Activated CD4-positive, alpha-beta T cell treated with anti-CD3 and anti-CD28 coated beads, Interleukin-2, amount 50 U/mL, for 16 hours (primary cell): ENCODE measurements around the gene PPP6R1.

ENCODE experiments used
- DNase-seq: peaks from one replicate; pipeline ENCODE4 v3.0.0-alpha.2; 2020

The PPP6R1 gene, protein sequence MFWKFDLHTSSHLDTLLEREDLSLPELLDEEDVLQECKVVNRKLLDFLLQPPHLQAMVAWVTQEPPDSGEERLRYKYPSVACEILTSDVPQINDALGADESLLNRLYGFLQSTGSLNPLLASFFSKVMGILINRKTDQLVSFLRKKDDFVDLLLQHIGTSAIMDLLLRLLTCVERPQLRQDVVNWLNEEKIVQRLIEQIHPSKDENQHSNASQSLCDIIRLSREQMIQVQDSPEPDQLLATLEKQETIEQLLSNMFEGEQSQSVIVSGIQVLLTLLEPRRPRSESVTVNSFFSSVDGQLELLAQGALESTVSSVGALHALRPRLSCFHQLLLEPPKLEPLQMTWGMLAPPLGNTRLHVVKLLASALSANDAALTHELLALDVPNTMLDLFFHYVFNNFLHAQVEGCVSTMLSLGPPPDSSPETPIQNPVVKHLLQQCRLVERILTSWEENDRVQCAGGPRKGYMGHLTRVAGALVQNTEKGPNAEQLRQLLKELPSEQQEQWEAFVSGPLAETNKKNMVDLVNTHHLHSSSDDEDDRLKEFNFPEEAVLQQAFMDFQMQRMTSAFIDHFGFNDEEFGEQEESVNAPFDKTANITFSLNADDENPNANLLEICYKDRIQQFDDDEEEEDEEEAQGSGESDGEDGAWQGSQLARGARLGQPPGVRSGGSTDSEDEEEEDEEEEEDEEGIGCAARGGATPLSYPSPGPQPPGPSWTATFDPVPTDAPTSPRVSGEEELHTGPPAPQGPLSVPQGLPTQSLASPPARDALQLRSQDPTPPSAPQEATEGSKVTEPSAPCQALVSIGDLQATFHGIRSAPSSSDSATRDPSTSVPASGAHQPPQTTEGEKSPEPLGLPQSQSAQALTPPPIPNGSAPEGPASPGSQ

DNA sequence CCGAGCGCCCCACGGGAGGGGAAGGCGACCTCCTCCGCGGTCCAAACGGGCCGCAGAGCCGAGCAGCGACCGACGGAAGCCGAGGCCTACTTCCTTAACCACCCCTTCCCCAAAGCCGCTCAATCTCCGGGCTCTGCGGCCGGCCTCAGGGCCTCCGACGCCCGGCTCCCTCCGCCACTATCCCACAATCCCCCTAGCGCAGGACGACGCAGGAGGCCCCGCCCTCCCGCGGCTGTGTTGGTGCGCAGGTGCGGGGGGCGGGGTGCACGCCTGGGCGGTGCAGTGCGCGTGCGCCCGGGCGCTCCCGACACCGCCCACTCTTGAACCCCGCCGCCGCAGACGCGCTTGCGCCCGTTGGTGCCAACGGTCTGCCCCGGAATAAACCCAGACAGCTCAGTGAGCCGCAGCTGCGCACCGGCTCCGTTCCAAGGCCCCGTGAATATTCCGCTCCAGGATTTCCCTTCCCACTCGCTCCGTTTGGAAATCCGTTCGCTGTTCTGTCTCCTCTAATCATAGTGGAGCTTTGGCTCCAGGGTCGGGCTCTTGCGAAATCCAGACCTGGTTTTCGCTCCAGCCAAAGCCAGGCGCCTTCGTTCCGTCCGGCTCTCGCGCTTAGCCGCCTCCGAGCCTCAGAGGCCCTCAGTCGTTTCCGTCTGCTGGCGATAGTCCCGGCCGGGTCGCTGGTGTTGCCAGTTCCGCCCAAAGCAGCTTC is at the start of gene PPP6R1:
TSS of gene PPP6R1 (minus strand) at position 190 of the 712 bp plus-strand sequence. CDS start 11,914 bp downstream, outside the sequence.
- DNase-seq = peak; percentile 97

DNA sequence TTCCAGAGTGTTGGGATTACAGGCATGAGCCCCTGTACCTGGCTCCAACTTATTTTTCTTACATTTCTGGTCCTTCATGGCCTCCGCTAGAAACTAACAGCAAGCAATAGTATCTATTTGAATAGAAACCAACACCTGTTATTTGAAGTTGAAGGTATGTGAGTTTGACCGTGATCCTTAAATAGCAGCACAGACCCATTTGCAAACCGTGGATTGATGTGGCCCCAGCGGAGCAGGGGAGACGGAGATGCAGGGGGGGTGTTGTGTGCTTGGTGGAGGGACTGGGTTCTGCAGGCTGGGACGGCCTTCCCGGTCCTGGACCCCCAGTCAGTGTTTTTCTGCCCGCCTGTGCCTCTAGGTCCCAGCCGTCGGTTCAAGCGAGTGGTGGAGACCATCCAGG is 49.5 kb upstream of the PPP6R1 start:
- no peak for DNase-seq

DNA sequence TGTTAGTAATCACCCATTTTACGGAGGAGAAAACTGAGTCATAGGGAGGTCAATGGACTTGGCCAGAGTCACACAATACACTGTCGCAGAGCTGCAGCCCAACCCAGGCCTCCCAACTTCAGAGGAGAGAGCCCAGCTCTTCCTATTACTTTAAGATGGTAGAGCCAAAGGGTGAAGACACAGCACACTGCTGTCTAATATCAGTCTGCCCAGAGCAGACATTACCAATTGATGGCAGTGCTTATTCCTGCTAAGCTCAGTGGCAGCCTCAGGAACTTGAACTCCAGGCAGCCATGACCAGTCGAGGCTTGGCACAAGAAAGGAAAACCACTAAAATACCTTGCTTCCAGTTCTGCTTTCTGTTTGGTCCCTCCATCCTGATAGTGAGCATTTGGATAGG is 47.9 kb upstream of the PPP6R1 start:
- DNase-seq = no peak

DNA sequence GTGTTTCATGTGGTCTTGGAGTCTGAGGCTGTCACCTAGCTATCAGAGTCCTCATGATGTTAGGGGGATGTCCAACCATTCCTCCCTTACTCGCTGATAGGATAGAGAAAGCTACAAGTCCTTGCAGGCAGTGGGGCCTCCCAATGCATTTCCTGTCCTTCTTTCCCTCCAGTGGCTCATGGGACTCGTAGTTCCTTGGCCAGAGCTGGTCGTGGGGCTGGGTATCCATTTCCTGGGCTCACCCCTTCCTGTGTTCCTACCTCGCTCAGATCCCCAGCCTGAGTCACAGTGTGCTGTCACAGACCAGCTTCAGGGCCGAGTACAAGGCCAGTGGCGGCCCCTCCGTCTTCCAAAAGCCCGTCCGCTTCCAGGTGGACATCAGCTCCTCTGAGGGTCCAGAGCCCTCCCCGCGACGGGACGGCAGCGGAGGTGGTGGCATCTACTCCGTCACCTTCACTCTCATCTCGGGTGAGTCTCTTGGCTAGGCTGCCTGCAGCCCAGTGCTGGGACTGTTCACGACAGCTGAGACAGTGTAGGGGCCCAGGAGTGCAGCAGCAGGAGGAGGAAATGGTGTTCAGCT is 47.3 kb upstream of the PPP6R1 start:
- no peak for DNase-seq

DNA sequence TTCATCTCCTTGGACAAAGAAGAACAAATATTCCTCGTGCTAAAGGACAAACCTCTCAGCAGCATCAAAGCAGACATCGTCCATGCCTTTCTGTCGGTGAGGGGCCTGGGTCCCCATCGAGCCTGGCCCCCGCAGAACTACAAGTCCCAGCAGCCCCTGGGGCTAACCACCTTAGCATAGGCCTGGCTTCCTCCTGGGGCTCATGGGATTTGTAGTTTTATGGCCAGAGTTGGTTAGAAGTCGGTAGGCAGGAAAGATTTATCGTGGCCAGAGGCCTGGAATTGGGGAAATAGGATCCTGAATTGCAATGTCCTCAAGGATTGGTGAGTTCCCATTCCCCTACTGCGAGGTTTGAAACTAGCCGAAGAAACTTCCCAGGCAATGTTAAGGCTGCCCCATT is 46.7 kb upstream of the PPP6R1 start:
- peak; percentile 66 for DNase-seq

DNA sequence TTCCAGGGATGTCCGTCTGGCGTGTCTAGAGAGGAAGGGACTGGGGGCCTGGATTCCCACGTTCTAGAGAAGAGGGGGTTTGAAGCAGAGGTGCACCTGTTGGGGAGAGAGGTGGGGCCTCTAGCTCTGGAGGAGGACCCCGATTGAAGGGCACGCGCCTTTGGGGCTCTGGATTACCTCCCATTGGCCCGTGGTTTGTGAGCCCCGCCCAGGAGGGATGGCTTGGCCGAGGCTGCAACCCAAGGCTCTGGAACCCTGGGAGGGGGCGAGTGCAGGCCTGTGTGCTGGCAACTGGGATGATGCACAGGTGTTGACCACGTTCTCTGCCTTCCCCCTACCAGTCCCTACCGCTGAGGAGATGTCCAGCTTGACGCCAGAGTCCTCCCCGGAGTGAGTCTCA is 46.2 kb upstream of the PPP6R1 start:
- no peak for DNase-seq

DNA sequence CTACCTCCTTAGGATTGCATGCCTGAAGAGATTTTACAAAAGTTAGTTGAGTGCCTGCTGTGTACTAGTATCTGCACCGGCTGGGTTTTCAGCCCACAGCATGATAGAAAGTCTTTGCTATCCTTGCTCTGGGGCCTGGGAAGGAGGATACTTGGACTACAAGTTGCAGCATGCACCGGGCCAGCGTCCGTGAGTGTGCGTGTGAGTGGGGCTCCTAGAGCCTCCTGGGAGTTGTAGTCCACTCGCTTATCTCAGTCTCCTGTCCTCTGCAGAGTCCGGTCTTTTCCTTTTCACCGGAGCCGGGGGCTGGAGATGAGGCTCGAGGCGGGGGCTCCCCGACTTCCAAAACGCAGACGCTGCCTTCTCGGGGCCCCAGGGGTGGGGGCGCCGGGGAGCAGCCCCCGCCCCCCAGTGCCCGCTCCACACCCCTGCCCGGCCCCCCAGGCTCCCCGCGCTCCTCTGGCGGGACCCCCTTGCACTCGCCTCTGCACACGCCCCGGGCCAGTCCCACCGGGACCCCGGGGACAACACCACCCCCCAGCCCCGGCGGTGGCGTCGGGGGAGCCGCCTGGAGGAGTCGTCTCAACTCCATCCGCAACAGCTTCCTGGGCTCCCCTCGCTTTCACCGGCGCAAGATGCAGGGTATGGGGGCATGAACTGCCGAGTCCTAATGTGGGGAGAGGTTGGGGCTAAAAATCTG is 45.6 kb upstream of the PPP6R1 start:
- peak; percentile 44 for DNase-seq

DNA sequence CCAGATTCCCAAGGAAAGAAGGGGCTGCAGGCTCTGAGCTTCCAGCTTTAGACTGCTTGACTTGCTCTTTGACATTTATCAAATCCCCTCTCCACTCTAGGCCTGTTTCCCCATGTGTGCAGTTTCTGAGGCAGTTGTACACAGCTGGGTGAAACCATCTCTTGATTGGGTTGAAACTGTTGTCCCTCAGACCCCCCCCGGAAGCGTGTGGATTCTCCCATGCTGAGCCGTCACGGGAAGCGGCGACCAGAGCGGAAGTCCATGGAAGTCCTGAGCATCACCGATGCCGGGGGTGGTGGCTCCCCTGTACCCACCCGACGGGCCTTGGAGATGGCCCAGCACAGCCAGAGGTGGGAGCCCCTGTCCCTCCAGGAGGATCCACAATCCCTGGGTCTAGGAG is 44.7 kb upstream of the PPP6R1 start:
- no peak for DNase-seq

DNA sequence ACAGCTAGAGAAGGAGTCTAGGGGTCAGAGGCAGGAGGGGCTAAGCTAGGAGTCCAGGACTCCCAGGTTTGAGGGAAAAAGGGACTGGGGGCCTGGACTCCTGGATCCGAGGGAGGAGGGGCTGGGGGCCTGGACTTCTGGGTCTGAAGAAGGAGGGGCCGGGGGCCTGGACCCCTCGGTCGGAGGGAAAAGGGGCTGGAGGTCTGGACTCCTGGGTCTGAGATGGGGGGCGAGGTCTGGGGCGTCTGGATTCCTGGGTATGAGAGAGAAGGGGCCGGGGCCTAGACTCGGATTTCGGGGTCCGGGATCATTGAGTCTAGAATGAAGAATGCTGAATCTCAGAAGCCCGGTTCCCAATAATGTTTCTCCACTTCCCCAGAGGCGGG is 43.5 kb upstream of the PPP6R1 start:
- no peak for DNase-seq

DNA sequence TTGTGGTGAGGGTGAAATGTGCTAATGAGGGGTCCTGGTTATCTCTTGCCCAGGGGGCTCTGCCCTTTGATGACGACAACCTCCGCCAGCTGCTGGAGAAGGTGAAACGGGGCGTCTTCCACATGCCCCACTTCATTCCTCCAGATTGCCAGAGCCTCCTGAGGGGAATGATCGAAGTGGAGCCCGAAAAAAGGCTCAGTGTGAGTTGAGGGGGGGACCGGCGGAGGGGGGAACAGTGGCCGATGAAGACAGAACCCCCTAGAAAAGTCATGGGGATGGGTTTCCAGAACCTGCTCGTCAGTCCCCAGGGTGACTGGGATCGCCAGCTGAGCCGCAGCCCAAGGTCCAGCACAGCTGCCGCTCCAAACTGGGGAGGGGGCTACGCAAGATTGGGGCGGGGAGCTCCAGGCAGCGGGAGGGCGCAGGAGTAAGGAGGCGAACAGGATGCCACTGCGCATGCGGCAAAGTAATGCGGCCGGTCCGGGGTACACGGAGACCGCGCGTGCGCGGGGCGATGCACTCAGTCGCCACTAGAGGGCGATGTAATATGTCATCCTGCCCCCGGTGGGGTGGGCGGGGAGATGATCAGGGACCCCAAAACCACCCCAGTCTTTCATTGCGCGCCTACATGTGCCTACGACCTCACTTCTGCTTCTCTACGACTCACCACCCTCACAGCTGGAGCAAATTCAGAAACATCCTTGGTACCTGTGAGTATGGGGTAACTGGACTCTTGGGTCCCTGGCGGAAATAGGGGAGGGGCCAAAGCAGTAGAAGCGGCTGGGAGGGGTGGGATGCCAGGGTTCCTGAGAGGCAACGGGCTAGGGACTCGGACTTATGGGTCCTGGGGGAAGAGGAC is 42.9 kb upstream of the PPP6R1 start:
- peak; percentile 94 for DNase-seq

DNA sequence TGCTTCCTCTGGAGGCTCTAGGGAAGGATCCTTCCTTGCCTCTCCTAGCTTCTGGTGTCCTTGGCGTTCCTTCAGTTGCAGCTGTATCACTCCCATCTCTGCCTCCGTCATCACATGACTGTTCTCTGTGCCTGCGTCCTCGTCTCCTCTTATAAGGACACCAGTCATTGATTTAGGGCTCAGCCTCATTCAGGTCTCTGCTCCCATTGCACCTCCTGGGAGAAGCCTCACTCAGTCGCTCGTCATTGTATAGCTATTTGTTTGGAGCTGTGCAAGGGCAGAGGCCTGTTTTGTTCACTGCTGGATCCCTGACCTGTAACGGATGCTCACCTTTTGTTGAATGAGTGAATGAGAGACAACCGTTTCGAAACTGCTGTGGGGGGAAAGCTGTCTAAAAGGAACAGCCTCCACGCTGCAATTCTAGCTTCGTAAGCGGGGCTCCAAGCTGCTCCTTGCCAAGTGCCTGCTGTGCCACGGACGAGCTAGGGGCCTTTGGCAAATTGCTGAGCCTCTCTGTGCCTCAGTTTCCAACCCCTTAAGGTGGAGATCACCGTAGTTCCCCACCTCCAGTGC is 42.2 kb upstream of the PPP6R1 start:
- no peak for DNase-seq

DNA sequence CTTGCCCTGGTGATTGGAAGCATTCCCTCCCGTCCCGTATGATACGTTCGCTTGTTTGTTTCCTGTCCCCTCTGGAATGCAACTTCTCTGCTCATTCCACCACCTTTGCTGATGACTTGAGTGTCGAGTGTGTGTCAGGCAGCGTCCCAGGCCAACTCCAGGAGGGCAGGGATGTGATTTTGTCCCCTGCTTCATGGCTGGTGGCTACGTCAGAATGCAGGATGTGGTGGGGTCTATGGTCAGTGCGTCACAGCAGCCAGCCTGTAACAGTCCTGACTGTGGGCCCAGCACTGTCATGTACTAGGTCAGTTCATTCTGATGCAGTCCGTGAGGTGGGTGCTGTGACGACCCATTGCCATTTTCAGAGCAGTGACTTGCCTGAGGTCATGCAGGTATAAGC is 41.2 kb upstream of the PPP6R1 start:
- DNase-seq = no peak

DNA sequence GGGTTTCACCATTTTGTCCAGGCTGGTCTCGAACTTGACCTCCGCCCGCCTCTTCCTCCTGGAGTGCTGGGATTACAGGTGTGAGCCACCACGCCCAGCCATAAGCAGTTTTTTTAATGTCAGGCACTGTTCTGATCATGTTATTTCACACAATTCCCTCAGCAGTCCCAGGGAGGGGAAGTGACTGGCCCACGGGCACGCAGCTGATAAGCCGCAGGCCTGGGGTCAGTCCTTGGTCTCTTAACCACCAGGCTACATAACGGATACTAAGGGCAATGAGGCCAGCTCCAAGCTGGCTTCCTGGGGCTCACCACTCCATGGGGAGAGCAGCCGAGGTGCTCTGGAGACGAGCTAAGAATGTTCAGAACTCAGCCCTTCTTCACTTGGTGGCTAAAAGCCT is 38.5 kb upstream of the PPP6R1 start:
- no peak for DNase-seq

DNA sequence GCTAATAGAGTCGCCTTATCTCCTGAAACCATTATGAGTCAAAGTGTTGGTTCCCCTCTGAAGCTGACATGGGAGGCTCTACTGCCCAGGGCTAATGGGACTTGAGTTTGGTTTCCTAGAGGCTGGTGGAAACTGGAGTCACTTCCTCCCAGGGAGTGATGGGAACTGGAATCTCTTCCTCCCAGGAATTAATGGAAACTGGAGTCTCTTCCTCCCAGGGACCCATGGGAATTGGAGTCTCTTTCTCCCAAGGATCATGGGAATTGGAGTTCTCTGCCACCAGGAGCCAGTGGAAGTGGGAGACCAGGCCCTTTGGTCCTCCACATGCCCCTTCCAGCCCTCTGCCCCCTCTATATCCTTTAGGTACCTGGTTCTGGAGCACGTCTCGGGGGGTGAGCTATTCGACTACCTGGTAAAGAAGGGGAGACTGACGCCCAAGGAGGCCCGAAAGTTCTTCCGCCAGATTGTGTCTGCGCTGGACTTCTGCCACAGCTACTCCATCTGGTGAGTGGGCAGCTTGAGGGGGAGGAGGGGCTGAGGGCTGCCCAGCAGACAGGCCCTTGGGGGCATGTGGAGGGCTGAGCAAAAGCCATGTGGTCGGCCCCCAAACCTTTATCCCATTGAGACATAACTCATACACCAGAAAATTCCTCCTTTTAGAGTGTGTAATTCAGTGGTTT is 30.4 kb upstream of the PPP6R1 start:
- DNase-seq = no peak

DNA sequence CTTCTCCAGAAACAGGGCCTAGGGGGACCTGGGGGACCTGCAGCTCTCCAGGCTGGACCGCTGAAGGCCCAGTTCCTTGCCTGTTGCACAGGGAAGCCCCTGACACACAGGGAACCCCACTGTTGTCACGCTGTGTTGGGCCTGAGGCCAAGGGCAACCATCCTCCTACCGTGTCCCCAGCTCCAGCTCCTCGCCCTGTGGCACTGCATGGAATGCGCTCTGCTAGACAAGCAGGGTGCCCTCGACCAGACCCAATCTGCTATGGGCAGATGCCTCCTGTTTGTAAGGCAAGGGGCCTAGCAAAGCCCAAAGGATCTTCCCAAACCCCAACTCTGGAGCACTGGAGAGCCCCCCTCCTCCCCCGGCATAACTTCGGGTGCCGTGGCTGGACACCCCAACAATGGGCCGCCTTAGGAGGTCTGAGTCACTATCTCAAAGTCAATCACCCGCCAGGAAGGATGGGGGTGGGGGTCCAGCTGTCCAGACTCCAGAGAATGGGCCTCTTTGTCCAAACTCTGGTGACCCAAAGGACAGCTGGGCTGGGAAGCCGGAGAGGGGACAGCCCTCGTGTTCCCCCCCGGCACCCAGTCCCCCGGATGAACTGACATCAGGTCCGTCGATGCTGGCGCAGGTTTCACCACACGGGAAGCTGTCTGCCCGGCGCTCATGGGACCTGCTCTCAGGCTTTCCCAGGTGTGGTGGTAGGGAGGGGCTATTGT is 28.7 kb upstream of the PPP6R1 start:
- no peak for DNase-seq

DNA sequence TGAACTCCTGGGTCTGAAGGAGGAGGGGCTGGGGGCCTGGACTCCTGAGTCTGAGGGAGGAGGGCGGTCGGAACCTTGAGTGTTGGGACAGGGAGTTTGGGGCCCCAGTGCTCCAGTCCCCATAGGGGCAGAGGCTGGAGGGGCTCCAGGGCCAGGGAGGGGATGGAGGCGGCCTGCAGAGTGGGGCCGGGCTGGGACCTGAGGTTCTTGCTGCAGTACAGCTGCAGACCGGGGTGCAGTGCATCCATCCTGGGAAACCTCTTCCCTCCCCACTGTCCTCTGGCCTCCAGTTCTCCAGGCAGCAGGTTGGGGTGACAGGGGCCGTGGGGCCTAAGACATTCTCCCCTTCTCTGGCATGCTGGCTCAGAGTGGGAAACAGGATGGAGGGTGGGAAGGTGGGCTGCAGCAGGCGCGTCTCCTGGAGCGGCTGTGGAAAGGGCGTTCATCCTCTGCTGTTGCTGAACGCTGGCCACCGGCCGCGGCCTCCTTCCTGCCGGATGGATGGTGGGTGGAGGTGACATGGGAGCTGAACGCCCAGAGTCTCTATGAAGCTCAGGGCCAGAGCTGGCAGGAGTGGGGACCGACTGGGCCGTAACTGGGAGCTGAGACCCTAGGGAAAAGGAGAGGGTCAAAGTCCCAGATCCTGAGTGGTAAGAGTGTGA is 26.5 kb upstream of the PPP6R1 start:
- DNase-seq = no peak

DNA sequence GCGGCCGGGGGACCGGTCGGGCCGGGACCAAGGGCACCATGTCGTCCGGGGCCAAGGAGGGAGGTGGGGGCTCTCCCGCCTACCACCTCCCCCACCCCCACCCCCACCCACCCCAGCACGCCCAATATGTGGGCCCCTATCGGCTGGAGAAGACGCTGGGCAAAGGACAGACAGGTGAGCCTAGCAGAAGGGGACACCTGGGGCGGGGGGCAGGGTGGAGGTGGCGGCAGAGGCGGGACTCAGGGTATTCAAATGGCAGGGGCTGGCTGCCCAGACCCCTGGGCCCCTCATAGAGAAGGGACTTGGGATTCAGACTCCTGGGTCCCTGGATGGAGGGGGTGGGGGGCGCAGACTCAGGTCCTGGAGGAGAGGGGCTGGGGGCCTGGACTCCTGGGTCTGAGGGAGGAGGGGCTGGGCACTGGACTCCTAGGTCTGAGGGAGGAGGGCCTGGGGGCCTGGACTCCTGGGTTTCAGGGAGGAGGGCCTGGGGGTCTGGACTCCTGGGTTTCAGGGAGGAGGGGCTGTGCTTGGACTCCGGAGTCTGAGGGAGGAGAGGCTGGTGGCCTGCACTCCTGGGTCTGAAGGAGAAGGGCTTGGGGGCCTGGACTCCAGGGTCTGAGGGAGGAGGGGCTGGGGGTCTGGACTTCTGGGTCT is 25.7 kb upstream of the PPP6R1 start:
- DNase-seq = no peak

DNA sequence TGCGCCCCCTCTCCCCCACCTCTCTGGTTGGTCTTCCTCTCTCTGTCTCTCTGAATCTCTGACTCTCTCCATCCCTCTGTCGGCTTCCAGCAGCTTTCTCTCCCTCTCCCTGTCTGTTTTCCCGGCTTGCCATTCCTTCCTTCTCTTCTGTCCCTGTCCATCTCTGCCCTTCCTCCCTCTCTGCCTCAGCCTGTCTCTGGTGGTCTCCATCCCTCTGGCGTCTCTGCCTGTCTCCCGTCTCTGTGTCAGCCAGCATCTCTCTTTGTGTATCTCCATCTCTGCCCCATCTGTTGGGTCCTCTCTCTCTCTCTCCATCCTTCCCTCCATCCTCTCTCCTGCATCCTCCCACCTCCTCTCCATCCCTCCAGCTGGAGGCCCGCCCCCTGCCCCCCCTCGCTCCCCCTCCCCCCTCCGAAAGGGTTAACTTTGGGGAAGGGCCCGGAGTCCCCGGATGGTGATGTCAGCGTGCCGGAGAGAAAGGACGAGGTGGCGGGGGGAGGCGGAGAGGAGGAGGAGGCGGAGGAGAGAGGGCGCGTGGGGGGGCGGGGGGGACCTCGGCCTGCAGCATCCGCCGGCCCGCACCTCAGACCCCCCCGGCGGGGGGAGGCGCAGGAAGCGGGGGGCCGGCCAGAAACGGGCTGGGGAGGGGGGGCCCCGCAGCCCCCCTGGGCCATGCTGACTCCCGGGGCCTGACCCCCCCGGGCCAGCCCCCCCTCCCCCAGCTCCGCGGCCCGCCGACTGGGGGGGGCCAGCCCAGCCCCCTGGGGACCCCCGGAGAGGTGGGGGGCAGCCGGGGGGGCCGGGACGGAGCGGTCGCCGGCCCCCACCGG is 24.9 kb upstream of the PPP6R1 start, which contains the start of gene BRSK1:
TSS of gene BRSK1 (plus strand) at position 450 of the 830 bp plus-strand sequence. CDS start 446 bp downstream, outside the sequence.
- DNase-seq = peak; percentile 22
